Kidney epithelial cell (primary cell): ENCODE results near the gene RWDD2A. TPM values are rescaled to one million over a fixed set of nuclear protein-coding genes. Genes with fewer than 3 reads are reported as not detected.
"Not testable (repeated sequence)": the region's sequence is repeated elsewhere in the genome, so short reads cannot be mapped to it uniquely, and the experiment has no call there.

ENCODE experiments used
- DNase-seq: peaks from one replicate; pipeline ENCODE4 v3.0.0-alpha.2; 2010; ENCODE audit warnings: low read depth
- H3K27me3 ChIP-seq: 2 replicates; pipeline ENCODE4 v1.6.0; 2011; ENCODE audit warnings: low read length; ENCODE audit not compliant: control insufficient read depth, insufficient read depth
- H3K36me3 ChIP-seq: 2 replicates; pipeline ENCODE4 v1.5.1; 2011; ENCODE audit warnings: low read length; ENCODE audit not compliant: control insufficient read depth, insufficient read depth
- H3K4me3 ChIP-seq: 2 replicates; pipeline ENCODE4 v1.5.1; 2011; ENCODE audit warnings: low read depth, mild to moderate bottlenecking, control low read depth, low read length
- CTCF ChIP-seq: IDR thresholded peaks from 2 replicates; pipeline ENCODE4 v1.5.1; 2011; ENCODE audit warnings: mild to moderate bottlenecking, moderate library complexity, low read length, control low read depth, inconsistent platforms; ENCODE audit not compliant: insufficient read depth, poor library complexity, severe bottlenecking
- total RNA-seq: library from RNA; depleted of rRNA; stranded (reverse); fragments of >200 nt; gene quantifications from 2 replicates; pipeline ENCODE4 v1.2.3, GENCODE V29; 2015

The RWDD2A gene
- total RNA-seq, 1 donor from 2014 or later, result 4.6 TPM

- peaks cover 1% of the 10 kb centered on the region for H3K36me3 ChIP-seq
- no peaks in the 10 kb centered on the region for H3K27me3 ChIP-seq
- H3K4me3 ChIP-seq, result no peak overlapping the region
- DNase-seq, result no peak
- no peak for TF ChIP-seq CTCF
Measured at GRCh38 chr6:83182114-83182513, 11.0 kb upstream of the RWDD2A start.

- peak; percentile 51 for DNase-seq
- no peaks in the 10 kb centered on the region for H3K36me3 ChIP-seq
- no peaks in the 10 kb centered on the region for H3K27me3 ChIP-seq
- H3K4me3 ChIP-seq, result no peak overlapping the region
- TF ChIP-seq CTCF, result no peak
Measured at GRCh38 chr6:83183082-83183828, 9.9 kb upstream of the RWDD2A start.

- Histone ChIP-seq H3K4me3 (no peak overlapping the region), H3K27me3 (no peaks in the 10 kb centered on the region), H3K36me3 (no peaks in the 10 kb centered on the region)
- no peak for DNase-seq
- no peak for TF ChIP-seq CTCF
Measured at GRCh38 chr6:83185096-83185495, 8.1 kb upstream of the RWDD2A start.

- no peaks in the 10 kb centered on the region for H3K36me3 ChIP-seq
- TF ChIP-seq CTCF, result no peak
- no peak for DNase-seq
- H3K27me3 ChIP-seq, result no peaks in the 10 kb centered on the region
- no peak overlapping the region for H3K4me3 ChIP-seq
Measured at GRCh38 chr6:83188501-83188900, 4.7 kb upstream of the RWDD2A start.

GRCh38 chr6:83190626-83191025, 2.5 kb upstream of the RWDD2A start:
- TF ChIP-seq CTCF, result no peak
- Histone ChIP-seq H3K27me3 (no peaks in the 10 kb centered on the region), H3K4me3 (no peak overlapping the region), H3K36me3 (peaks cover 2% of the 10 kb centered on the region)
- DNase-seq, result no peak

GRCh38 chr6:83191974-83192373, 1.2 kb upstream of the RWDD2A start:
- peak overlapping the region; percentile 99 for H3K4me3 ChIP-seq
- not testable (repeated sequence) for H3K27me3 ChIP-seq, H3K36me3 ChIP-seq, DNase-seq
